Spinal cord (tissue), 10 donors: Measurements from ENCODE around the gene RASA3. TPM values are rescaled to one million over a fixed set of nuclear protein-coding genes. Genes with fewer than 3 reads are reported as not detected.

Source experiments
- DNase-seq, 6 donors: peaks; one replicate each; pipeline versions ENCODE4 v3.0.0 to v3.0.0-alpha.2; 2013 to 2015; ENCODE audit warnings: low spot score in 6 of 6, low read depth in 4 of 6
- H3K27ac ChIP-seq: one replicate; pipeline ENCODE4 v1.5.1; 2013; ENCODE audit warnings: low read depth, low read length, control low read depth
- H3K27me3 ChIP-seq: one replicate; pipeline ENCODE4 v1.6.1; 2013; ENCODE audit warnings: low read length; ENCODE audit not compliant: control insufficient read depth, insufficient read depth
- H3K36me3 ChIP-seq: one replicate; pipeline ENCODE4 v1.6.1; 2013; ENCODE audit warnings: low read length; ENCODE audit not compliant: control insufficient read depth, insufficient read depth
- H3K4me1 ChIP-seq: one replicate; pipeline ENCODE4 v1.6.1; 2013; ENCODE audit warnings: low read length; ENCODE audit not compliant: control insufficient read depth, insufficient read depth
- H3K4me3 ChIP-seq: one replicate; pipeline ENCODE4 v1.5.1; 2013; ENCODE audit warnings: low read depth, low read length, control low read depth
- H3K9me3 ChIP-seq: one replicate; pipeline ENCODE4 v1.6.1; 2013; ENCODE audit warnings: low read length; ENCODE audit not compliant: control insufficient read depth, insufficient read depth
- WGBS: methylation state at CpG from one replicate; pipeline ENCODE4 v1.1.5; 2013; ENCODE audit warnings: missing lambda C conversion rate; ENCODE audit not compliant: insufficient coverage; 5-methylcytosine and 5-hydroxymethylcytosine counted together
- polyA plus RNA-seq, 2 donors: library from polyadenylated mRNA; unstranded; fragments of 120-200 nt; gene quantifications; one replicate each; pipeline ENCODE4 v1.2.1, GENCODE V29; 2013; ENCODE audit not compliant: insufficient read length in 2 of 2
- total RNA-seq, 2 donors: library from RNA; depleted of rRNA in 1 of 2; stranded (reverse); fragments of 120-200 nt in 1 of 2; fragments of >200 nt in 1 of 2; gene quantifications; one replicate each; pipeline versions ENCODE4 v1.2.3 to v1.2.4, GENCODE V29; 2013 to 2014
- donor health status: healthy.

RASA3 gene
- total and polyA plus RNA-seq, 4 donors = 15.2 to 31.6 (median 23.2) TPM

DNA sequence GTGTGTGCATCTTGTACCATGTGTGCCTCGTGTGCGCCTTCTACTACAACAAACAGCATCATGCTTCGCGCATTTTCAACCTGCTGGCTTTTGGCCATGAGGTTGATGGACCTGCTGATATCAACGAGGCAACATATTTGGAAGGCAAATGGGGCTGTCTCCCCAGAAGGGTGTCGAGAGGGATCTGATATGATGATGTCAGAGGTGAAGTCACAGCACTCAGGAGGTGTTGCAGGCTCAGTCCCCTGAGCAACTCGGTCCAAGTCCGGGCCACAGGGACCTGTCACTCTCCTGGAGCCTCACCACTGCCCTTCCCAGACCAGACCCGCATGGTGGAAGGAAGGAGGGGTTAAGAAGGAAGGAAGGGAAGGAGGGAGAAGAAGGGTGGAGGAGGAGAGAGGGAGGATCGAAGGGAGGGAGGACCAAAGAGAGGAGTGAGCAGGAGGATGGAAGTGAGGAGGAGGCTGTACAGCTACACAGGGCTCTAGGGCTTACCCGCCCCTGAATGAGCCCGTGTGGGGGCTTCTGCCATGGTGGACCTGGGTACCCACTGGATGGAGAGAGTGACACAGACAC is 151.8 kb downstream of the RASA3 start:
- Histone ChIP-seq H3K36me3 (peaks cover 63% of the 10 kb centered on the region), H3K4me3 (no peak overlapping the region), H3K4me1 (peaks cover 3% of the 10 kb centered on the region), H3K27me3 (no peaks in the 10 kb centered on the region), H3K27ac (no peak overlapping the region), H3K9me3 (no peaks in the 10 kb centered on the region)
- WGBS = 90% methylated on average over 6 of the region's 12 CpGs
- no peak for DNase-seq

GRCh38 chr13:113979791-113980471 is 152.5 kb downstream of the RASA3 start:
- no peak for DNase-seq
- whole genome bisulfite sequencing = 94% methylated on average over 20 of the region's 20 CpGs
- Histone ChIP-seq H3K36me3 (peaks cover 69% of the 10 kb centered on the region), H3K4me3 (no peak overlapping the region), H3K27me3 (no peaks in the 10 kb centered on the region), H3K9me3 (no peaks in the 10 kb centered on the region), H3K4me1 (peaks cover 3% of the 10 kb centered on the region), H3K27ac (no peak overlapping the region)

DNA sequence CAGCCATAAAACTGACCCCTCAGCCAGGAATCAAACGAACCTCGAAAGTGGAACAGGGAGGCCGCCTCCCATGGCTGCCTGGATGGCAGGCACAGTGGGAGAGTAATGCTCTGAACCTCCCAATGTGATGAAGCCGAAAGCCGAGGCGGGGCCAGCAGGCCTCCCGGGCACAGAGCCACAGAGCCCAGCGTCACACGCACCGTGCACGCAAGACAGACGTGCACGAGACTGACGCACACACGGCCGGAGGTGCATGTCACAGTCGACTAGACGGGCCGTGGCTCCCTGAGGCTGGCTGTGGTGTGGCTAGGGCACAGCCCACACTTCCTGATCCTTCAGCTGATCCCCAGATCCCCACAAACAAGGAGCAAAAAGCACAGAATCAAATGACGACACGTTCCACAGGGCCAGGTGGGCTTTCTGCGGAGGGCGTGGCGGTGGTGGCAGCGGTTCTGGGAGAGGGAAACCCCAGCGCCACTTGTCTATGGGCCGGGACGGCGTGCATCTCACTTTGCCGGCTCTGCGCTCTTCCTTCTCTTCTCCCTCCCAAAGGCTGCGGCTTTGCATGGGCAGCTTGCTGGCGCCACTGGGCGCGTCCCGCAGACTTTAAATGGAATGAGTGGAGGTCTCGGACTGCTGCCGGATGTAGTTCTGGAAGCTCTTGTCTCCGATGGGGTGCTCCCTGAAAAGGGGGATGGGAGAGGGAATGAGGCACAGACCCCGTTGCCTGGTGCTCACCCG is 153.5 kb downstream of the RASA3 start:
- H3K4me1 ChIP-seq = peaks cover 3% of the 10 kb centered on the region
- H3K36me3 ChIP-seq = peaks cover 79% of the 10 kb centered on the region
- no peaks in the 10 kb centered on the region for H3K9me3 ChIP-seq
- H3K27ac ChIP-seq = no peak overlapping the region
- H3K27me3 ChIP-seq = no peaks in the 10 kb centered on the region
- no peak for DNase-seq
- 85% methylated on average over 26 of the region's 41 CpGs for WGBS
- no peak overlapping the region for H3K4me3 ChIP-seq

DNA sequence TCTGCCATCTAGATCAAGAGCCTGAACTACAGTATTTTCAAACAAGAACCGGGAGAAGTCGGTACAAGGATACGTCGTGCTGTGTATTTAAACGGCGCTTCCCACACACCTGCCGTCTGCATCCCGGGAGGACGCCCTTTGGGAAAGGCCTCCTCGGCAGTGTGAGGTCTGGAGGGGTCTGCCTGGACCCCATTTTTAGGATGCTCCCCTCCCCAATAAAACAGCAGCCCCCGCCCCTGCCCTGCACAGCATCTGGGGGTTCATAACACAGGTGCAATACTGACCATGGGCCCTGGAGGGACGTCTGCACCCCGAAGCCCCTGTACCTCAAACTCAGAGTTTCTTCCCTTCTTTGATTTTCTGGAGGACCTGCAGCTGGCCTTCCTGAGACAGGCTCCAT is 154.4 kb downstream of the RASA3 start:
- 89% methylated on average over 4 of the region's 13 CpGs for WGBS
- H3K36me3 ChIP-seq = peaks cover 89% of the 10 kb centered on the region

GRCh38 chr13:113976711-113977684 is 155.4 kb downstream of the RASA3 start:
- no peak for DNase-seq
- peaks cover 91% of the 10 kb centered on the region for H3K36me3 ChIP-seq
- H3K27me3 ChIP-seq = no peaks in the 10 kb centered on the region
- 90% methylated on average over 20 of the region's 21 CpGs for WGBS
- H3K4me3 ChIP-seq = no peak overlapping the region
- H3K9me3 ChIP-seq = no peaks in the 10 kb centered on the region
- H3K27ac ChIP-seq = no peak overlapping the region
- H3K4me1 ChIP-seq = peaks cover 3% of the 10 kb centered on the region

More for the DNA sequence above, 154.4 kb downstream of the RASA3 start:
- DNase-seq = no peak
- peaks cover 3% of the 10 kb centered on the region for H3K4me1 ChIP-seq
- H3K9me3 ChIP-seq = no peaks in the 10 kb centered on the region
- no peaks in the 10 kb centered on the region for H3K27me3 ChIP-seq
- H3K4me3 ChIP-seq = no peak overlapping the region
- H3K27ac ChIP-seq = no peak overlapping the region

DNA sequence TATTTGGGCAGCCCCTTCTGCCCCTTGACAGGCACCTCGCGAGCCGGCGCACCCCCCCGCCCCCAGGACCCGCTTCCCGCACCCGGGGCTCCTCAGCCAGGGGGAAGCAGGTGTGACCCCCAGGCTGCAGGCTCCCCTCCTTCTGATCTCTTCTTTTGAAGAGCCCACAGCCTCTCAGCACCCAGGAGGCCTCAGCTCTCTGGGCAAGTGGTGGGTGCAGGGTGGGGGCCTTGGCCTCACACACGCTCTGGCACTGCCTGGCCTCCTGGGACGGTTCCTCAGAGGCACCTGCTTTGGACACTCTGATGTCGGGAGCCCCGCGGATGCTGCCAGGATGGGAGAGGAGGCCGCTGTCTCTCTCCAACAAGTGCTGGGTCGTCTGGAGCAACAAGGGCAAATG is 157.0 kb downstream of the RASA3 start:
- Histone ChIP-seq H3K4me3 (no peak overlapping the region), H3K36me3 (peaks cover 91% of the 10 kb centered on the region), H3K27ac (no peak overlapping the region), H3K9me3 (no peaks in the 10 kb centered on the region), H3K27me3 (no peaks in the 10 kb centered on the region), H3K4me1 (no peaks in the 10 kb centered on the region)
- WGBS = 95% methylated on average over 14 of the region's 15 CpGs
- DNase-seq = no peak

GRCh38 chr13:113974304-113975281 is 157.8 kb downstream of the RASA3 start:
- Histone ChIP-seq H3K9me3 (no peaks in the 10 kb centered on the region), H3K4me1 (no peaks in the 10 kb centered on the region), H3K27ac (no peak overlapping the region), H3K36me3 (peaks cover 91% of the 10 kb centered on the region), H3K27me3 (no peaks in the 10 kb centered on the region), H3K4me3 (no peak overlapping the region)
- WGBS = 90% methylated on average over 44 of the region's 56 CpGs
- no peak for DNase-seq

DNA sequence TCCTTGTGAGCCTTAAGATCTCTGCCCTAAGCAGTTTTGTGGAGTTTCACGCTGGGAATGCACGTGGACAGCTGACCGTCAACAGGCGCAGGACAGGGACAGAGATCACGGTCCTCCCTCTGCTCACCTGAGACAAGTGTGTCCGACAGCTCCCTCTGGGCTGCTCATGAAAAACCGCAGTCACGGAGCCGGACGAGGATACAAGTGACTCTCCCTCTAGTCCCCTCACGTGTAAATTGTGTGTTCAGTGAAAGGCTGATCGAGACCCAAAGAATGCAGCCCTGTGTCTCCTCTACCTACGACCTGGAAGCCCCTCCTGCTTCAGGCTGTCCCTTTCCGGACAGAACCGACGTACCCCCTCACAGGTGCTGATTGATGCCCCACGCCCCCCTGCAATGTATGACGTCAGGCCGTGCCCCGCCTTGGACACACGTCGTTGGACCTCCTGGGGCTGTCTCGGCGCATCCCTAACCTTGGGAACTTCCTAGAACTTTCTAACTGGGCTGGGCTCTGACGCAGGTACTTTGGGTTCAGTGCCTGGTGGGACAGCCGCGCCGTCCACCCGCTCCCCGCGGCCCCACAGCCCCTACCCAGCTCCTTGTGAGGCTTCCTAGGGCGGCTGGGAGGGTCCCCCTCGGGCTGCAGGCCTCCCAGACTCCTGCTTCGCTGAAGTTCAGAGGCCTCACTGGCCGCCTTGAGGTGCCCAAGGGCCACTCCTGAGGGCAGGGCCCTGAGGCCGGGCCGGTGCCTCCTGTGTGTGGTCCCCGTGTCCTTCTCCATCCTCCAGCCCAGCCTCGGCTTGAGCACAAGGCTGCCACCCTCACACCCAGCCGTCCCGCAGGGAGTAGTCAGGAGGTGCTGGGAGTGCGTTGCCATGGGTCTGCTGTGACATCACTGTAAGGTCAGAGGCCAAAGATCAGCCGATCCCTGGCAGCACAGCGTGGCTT is 158.9 kb downstream of the RASA3 start, which contains the start of gene C13orf46:
TSS of gene C13orf46 (minus strand) at position 859 of the 947 bp plus-strand sequence. CDS start at position 780, 79 bp downstream.
- no peak within 1 kb of the TSS for H3K4me3 ChIP-seq
- H3K36me3 ChIP-seq = peaks cover 91% of the 10 kb centered on the region
- no peak for DNase-seq
- WGBS = 94% methylated on average over 37 of the region's 44 CpGs
- no peak within 1 kb of the TSS for H3K27ac ChIP-seq
- no peaks in the 10 kb centered on the region for H3K4me1 ChIP-seq
- H3K9me3 ChIP-seq = no peaks in the 10 kb centered on the region
- H3K27me3 ChIP-seq = no peaks in the 10 kb centered on the region
